Astrocyte (in vitro differentiated cells and primary cell): ENCODE data around the gene FOXO6. TPM values are rescaled to one million over a fixed set of nuclear protein-coding genes. Genes with fewer than 3 reads are reported as not detected.

Experiments used
- DNase-seq: peaks from one replicate; pipeline ENCODE4 v3.0.0-alpha.2; 2010; ENCODE audit warnings: low read depth
- FAIRE-seq: peaks from 2 replicates; lab custom pipeline; 2011; peaks lifted over from hg19 to GRCh38; lab: Jason Lieb, UNC
- H2AFZ ChIP-seq: 2 replicates; pipeline ENCODE4 v1.6.0; 2012; ENCODE audit warnings: low read depth, low read length, inconsistent platforms
- H3K27ac ChIP-seq: 2 replicates; pipeline ENCODE4 v1.5.1; 2011; ENCODE audit warnings: low read depth, low read length, inconsistent platforms
- H3K27me3 ChIP-seq: 2 replicates; pipeline ENCODE4 v1.6.0; 2011; ENCODE audit warnings: low read length, inconsistent platforms; ENCODE audit not compliant: insufficient read depth
- H3K36me3 ChIP-seq: 2 replicates; pipeline ENCODE4 v1.5.1; 2011; ENCODE audit warnings: low read length, inconsistent platforms; ENCODE audit not compliant: insufficient read depth
- H3K4me1 ChIP-seq: 2 replicates; pipeline ENCODE4 v1.5.1; 2011; ENCODE audit warnings: low read length, inconsistent platforms; ENCODE audit not compliant: insufficient read depth
- H3K4me2 ChIP-seq: 2 replicates; pipeline ENCODE4 v1.6.0; 2012; ENCODE audit warnings: low read length, inconsistent platforms
- H3K4me3 ChIP-seq: 2 replicates; pipeline ENCODE4 v1.5.1; 2011; ENCODE audit warnings: low read depth, mild to moderate bottlenecking, low read length, inconsistent platforms; ENCODE audit not compliant: insufficient read depth
- H3K79me2 ChIP-seq: 2 replicates; pipeline ENCODE4 v1.6.0; 2012; ENCODE audit warnings: mild to moderate bottlenecking, low read length, inconsistent platforms; ENCODE audit not compliant: insufficient read depth
- H3K9ac ChIP-seq: 2 replicates; pipeline ENCODE4 v1.6.0; 2012; ENCODE audit warnings: mild to moderate bottlenecking, low read length, inconsistent platforms
- H3K9me3 ChIP-seq: 2 replicates; pipeline ENCODE4 v1.5.1; 2012; ENCODE audit warnings: low read depth, mild to moderate bottlenecking, low read length, inconsistent platforms; ENCODE audit not compliant: insufficient read depth
- H4K20me1 ChIP-seq: 2 replicates; pipeline ENCODE4 v1.6.0; 2012; ENCODE audit warnings: low read length, inconsistent platforms; ENCODE audit not compliant: insufficient read depth
- H3K27ac Mint-ChIP-seq: one replicate; pipeline ENCODE4 v1.8.0; 2021; ENCODE audit warnings: mild to moderate bottlenecking, mixed read lengths; ENCODE audit not compliant: unreplicated experiment
- H3K27me3 Mint-ChIP-seq: one replicate; pipeline ENCODE4 v1.8.0; 2021; ENCODE audit warnings: low read depth, mixed read lengths; ENCODE audit not compliant: unreplicated experiment
- H3K36me3 Mint-ChIP-seq: one replicate; pipeline ENCODE4 v1.8.0; 2021; ENCODE audit warnings: low read depth, mixed read lengths; ENCODE audit not compliant: unreplicated experiment
- H3K4me1 Mint-ChIP-seq: one replicate; pipeline ENCODE4 v1.8.0; 2021; ENCODE audit warnings: low read depth, mixed read lengths; ENCODE audit not compliant: unreplicated experiment
- H3K4me3 Mint-ChIP-seq: one replicate; pipeline ENCODE4 v1.8.0; 2021; ENCODE audit warnings: mild to moderate bottlenecking, moderate library complexity, mixed read lengths; ENCODE audit not compliant: unreplicated experiment
- H3K9me3 Mint-ChIP-seq: one replicate; pipeline ENCODE4 v1.8.0; 2021; ENCODE audit warnings: mild to moderate bottlenecking, mixed read lengths; ENCODE audit not compliant: unreplicated experiment
- CTCF ChIP-seq: IDR thresholded peaks from 2 replicates; pipeline ENCODE4 v1.5.1; 2011; ENCODE audit warnings: low read depth, mild to moderate bottlenecking, inconsistent platforms, low read length, moderate library complexity; ENCODE audit not compliant: insufficient read depth
- EZH2 ChIP-seq: IDR thresholded peaks from 2 replicates; pipeline ENCODE4 v1.6.1; 2012; ENCODE audit warnings: mild to moderate bottlenecking, low read length, inconsistent platforms; ENCODE audit not compliant: insufficient read depth
- total RNA-seq: library from RNA; stranded (reverse); gene quantifications from 2 replicates; pipeline ENCODE4 v1.2.1, GENCODE V29; 2021

The FOXO6 gene
- total RNA-seq, 1 donor from 2014 or later = 1.2 TPM

GRCh38 chr1:41392528-41392924 is 31.3 kb downstream of the FOXO6 start:
- Histone ChIP-seq H3K79me2 (no peaks in the 10 kb centered on the region), H2AFZ (no peak overlapping the region), H4K20me1 (no peaks in the 10 kb centered on the region), H3K4me1 (no peaks in the 10 kb centered on the region), H3K27me3 (peaks cover 32% of the 10 kb centered on the region), H3K36me3 (no peaks in the 10 kb centered on the region), H3K9ac (no peak overlapping the region), H3K4me2 (no peak overlapping the region), H3K27ac (no peak overlapping the region), H3K9me3 (no peaks in the 10 kb centered on the region), H3K4me3 (no peak overlapping the region)
- Mint-ChIP-seq H3K36me3 (no peaks in the 10 kb centered on the region), H3K27ac (no peak overlapping the region), H3K4me1 (peaks cover 4% of the 10 kb centered on the region), H3K4me3 (peak overlapping the region; percentile 64), H3K27me3 (peaks cover 77% of the 10 kb centered on the region), H3K9me3 (no peaks in the 10 kb centered on the region)
- FAIRE-seq (no peak), DNase-seq (no peak)
- TF ChIP-seq CTCF = no peak
- TF ChIP-seq EZH2 = no peak

DNA sequence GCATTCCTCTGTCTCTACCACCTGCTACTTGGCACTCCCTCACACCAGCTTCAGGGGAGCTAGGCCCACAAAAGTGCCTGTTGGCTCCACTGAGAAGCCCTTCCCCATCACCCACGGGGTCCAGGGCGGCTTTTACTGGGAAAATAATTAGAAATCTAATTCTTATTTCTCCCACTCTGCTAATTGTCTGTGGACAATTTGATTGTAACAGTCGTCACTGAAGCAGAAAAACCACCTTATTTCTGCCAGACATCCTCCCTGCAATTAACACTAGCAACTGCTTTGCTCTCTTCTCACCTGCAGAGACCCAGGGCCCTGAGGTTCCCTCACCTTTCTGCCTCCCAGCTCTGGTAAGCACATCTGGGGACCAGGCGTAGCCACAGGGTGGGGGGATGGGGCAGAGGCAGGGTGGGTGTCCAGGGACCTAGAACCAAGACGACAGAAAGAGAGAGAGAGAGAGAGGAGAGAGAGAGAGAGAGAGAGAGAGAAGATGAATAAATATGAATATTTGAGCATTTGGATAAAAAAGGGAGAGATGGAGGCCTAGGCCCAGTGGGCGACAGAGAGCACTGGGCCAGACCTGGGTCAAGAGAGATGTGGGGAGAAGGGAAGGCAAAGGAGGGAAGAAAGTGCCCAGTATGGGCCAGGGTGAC is 32.6 kb downstream of the FOXO6 start:
- Histone ChIP-seq H3K27ac (no peak overlapping the region), H3K27me3 (peaks cover 32% of the 10 kb centered on the region), H3K4me1 (no peaks in the 10 kb centered on the region), H2AFZ (no peak overlapping the region), H3K36me3 (no peaks in the 10 kb centered on the region), H3K4me2 (no peak overlapping the region), H3K4me3 (no peak overlapping the region), H3K79me2 (no peaks in the 10 kb centered on the region), H4K20me1 (no peaks in the 10 kb centered on the region), H3K9ac (no peak overlapping the region), H3K9me3 (no peaks in the 10 kb centered on the region)
- no peak overlapping the region for H3K27ac Mint-ChIP-seq
- DNase-seq (no peak), FAIRE-seq (no peak)
- no peaks in the 10 kb centered on the region for H3K9me3 Mint-ChIP-seq
- no peaks in the 10 kb centered on the region for H3K36me3 Mint-ChIP-seq
- H3K4me1 Mint-ChIP-seq = no peaks in the 10 kb centered on the region
- H3K27me3 Mint-ChIP-seq = peaks cover 78% of the 10 kb centered on the region
- H3K4me3 Mint-ChIP-seq = no peak overlapping the region
- TF ChIP-seq CTCF (no peak), EZH2 (no peak)

DNA sequence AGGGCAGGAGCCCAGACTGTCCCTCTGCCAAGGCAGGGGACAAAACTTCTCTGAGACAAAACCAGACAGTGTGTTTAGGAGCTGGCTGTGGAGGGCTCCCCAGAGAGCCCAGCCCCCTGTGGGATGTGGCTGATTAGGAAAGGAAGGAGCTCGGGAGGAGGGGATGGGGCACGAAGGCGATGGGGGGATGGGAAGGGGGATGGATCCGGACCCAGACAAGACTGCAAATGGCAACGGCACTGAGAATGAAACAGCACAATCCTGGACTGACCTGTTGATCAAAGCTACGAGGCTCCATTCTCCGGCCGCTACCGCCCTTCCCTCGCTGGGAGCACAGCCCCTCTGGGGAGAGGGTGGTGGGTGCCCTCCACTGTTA is 33.1 kb downstream of the FOXO6 start:
- Histone ChIP-seq H4K20me1 (no peaks in the 10 kb centered on the region), H3K27me3 (peaks cover 32% of the 10 kb centered on the region), H3K4me2 (no peak overlapping the region), H2AFZ (no peak overlapping the region), H3K36me3 (no peaks in the 10 kb centered on the region), H3K9ac (no peak overlapping the region), H3K27ac (no peak overlapping the region), H3K4me1 (no peaks in the 10 kb centered on the region), H3K9me3 (no peaks in the 10 kb centered on the region), H3K4me3 (no peak overlapping the region), H3K79me2 (no peaks in the 10 kb centered on the region)
- FAIRE-seq (no peak), DNase-seq (no peak)
- Mint-ChIP-seq H3K4me1 (no peaks in the 10 kb centered on the region), H3K9me3 (no peaks in the 10 kb centered on the region), H3K27ac (no peak overlapping the region), H3K27me3 (peaks cover 77% of the 10 kb centered on the region), H3K4me3 (no peak overlapping the region), H3K36me3 (no peaks in the 10 kb centered on the region)
- TF ChIP-seq CTCF (no peak), EZH2 (no peak)
